ENCODE measurements around the gene LRRTM4.

DNA sequence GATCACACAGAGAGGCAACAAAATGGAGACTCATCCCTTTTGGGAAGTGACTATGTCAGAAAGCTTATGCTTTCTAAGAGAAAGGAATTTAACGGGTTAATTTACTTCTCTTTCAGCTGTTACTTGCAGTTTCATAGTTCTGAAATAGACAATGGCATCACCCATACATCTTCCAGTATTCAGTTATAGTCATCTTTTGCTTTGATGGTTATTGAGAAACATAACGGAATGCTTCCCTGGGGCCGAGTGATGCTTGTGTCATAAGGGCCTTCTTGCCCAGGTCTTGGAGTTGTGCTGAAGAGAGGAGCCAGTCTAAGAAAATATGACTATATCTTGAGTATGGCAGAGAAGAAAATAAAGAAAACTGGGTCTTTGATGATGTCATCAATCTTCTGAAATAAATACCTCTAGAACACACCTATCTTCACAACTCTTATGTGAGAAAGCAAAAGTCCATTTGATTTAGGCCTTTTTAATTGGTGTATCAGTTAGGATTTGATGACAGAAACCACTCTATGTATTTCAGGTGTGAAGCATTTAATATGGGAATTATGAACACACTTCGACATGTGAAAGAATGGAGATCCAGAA lies 328.2 kb downstream of the LRRTM4 start:
- TF ChIP-seq, protein P1, sequence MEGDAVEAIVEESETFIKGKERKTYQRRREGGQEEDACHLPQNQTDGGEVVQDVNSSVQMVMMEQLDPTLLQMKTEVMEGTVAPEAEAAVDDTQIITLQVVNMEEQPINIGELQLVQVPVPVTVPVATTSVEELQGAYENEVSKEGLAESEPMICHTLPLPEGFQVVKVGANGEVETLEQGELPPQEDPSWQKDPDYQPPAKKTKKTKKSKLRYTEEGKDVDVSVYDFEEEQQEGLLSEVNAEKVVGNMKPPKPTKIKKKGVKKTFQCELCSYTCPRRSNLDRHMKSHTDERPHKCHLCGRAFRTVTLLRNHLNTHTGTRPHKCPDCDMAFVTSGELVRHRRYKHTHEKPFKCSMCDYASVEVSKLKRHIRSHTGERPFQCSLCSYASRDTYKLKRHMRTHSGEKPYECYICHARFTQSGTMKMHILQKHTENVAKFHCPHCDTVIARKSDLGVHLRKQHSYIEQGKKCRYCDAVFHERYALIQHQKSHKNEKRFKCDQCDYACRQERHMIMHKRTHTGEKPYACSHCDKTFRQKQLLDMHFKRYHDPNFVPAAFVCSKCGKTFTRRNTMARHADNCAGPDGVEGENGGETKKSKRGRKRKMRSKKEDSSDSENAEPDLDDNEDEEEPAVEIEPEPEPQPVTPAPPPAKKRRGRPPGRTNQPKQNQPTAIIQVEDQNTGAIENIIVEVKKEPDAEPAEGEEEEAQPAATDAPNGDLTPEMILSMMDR (IDR thresholded peaks at IDR 0.05), result no peak
- TF ChIP-seq POLR2AphosphoS5 (IDR thresholded peaks at IDR 0.05; ENCODE audit: low read depth, low read length) (no peak), SIN3A (IDR thresholded peaks at IDR 0.05; ENCODE audit: borderline replicate concordance, insufficient read depth, low read depth, low read length) (no peak), TCF7L2 (IDR thresholded peaks at IDR 0.05; ENCODE audit: low read depth, low read length) (no peak)
- TF ChIP-seq, protein P2, sequence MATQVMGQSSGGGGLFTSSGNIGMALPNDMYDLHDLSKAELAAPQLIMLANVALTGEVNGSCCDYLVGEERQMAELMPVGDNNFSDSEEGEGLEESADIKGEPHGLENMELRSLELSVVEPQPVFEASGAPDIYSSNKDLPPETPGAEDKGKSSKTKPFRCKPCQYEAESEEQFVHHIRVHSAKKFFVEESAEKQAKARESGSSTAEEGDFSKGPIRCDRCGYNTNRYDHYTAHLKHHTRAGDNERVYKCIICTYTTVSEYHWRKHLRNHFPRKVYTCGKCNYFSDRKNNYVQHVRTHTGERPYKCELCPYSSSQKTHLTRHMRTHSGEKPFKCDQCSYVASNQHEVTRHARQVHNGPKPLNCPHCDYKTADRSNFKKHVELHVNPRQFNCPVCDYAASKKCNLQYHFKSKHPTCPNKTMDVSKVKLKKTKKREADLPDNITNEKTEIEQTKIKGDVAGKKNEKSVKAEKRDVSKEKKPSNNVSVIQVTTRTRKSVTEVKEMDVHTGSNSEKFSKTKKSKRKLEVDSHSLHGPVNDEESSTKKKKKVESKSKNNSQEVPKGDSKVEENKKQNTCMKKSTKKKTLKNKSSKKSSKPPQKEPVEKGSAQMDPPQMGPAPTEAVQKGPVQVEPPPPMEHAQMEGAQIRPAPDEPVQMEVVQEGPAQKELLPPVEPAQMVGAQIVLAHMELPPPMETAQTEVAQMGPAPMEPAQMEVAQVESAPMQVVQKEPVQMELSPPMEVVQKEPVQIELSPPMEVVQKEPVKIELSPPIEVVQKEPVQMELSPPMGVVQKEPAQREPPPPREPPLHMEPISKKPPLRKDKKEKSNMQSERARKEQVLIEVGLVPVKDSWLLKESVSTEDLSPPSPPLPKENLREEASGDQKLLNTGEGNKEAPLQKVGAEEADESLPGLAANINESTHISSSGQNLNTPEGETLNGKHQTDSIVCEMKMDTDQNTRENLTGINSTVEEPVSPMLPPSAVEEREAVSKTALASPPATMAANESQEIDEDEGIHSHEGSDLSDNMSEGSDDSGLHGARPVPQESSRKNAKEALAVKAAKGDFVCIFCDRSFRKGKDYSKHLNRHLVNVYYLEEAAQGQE (IDR thresholded peaks at IDR 0.05; ENCODE audit: insufficient read depth in 1 of 2, low read depth in 2 of 2, low read length in 1 of 2), result no peak
